Measurements from ENCODE around the gene RTKN2.

RTKN2 gene

GRCh38 chr10:62159351-62159750, 109.3 kb downstream of the RTKN2 start:
- Histone ChIP-seq H3K27ac (no peak overlapping the region), H3K4me3 (ENCODE audit: low read depth, low read length) (no peak overlapping the region), H3K36me3 (replicated peaks) (no peaks in the 10 kb centered on the region), H3K27me3 (replicated peaks) (no peaks in the 10 kb centered on the region)
- in situ Hi-C loops (cut with HindIII; ENCODE audit: low pct_ligation_motif_present, low sequenced_read_pairs): no loop called here
- no peak for DNase-seq
- no peak for TF ChIP-seq CTCF (IDR thresholded peaks at IDR 0.05; ENCODE audit: low read depth, low read length, missing control alignments)

- no peak overlapping the region for H3K4me3 ChIP-seq (ENCODE audit: low read depth, low read length)
- H3K27me3 ChIP-seq (replicated peaks): no peaks in the 10 kb centered on the region
- in situ Hi-C loops (cut with HindIII; ENCODE audit: low pct_ligation_motif_present, low sequenced_read_pairs): no loop called here
- H3K27ac ChIP-seq: no peak overlapping the region
- DNase-seq: no peak
- TF ChIP-seq CTCF (IDR thresholded peaks at IDR 0.05; ENCODE audit: low read depth, low read length, missing control alignments): no peak
- no peaks in the 10 kb centered on the region for H3K36me3 ChIP-seq (replicated peaks)
Observed at GRCh38 chr10:62157601-62158000, 111.0 kb downstream of the RTKN2 start.

GRCh38 chr10:62155054-62155680, 113.5 kb downstream of the RTKN2 start:
- DNase-seq: no peak
- TF ChIP-seq CTCF (IDR thresholded peaks at IDR 0.05; ENCODE audit: low read depth, low read length, missing control alignments): no peak
- in situ Hi-C loops (cut with HindIII; ENCODE audit: low pct_ligation_motif_present, low sequenced_read_pairs): no loop called here
- Histone ChIP-seq H3K4me3 (ENCODE audit: low read depth, low read length) (no peak overlapping the region), H3K27ac (no peak overlapping the region), H3K27me3 (replicated peaks) (no peaks in the 10 kb centered on the region), H3K36me3 (replicated peaks) (no peaks in the 10 kb centered on the region)

GRCh38 chr10:62154231-62154630, 114.4 kb downstream of the RTKN2 start:
- in situ Hi-C loops (cut with HindIII; ENCODE audit: low pct_ligation_motif_present, low sequenced_read_pairs): no loop called here
- no peaks in the 10 kb centered on the region for H3K27me3 ChIP-seq (replicated peaks)
- no peak for DNase-seq
- no peaks in the 10 kb centered on the region for H3K36me3 ChIP-seq (replicated peaks)
- no peak for TF ChIP-seq CTCF (IDR thresholded peaks at IDR 0.05; ENCODE audit: low read depth, low read length, missing control alignments)
- no peak overlapping the region for H3K4me3 ChIP-seq (ENCODE audit: low read depth, low read length)
- no peak overlapping the region for H3K27ac ChIP-seq

- peak; percentile 24 for DNase-seq
- no peak for TF ChIP-seq CTCF (IDR thresholded peaks at IDR 0.05; ENCODE audit: low read depth, low read length, missing control alignments)
- no peak overlapping the region for H3K27ac ChIP-seq
- in situ Hi-C loops (cut with HindIII; ENCODE audit: low pct_ligation_motif_present, low sequenced_read_pairs): no loop called here
- H3K27me3 ChIP-seq (replicated peaks): no peaks in the 10 kb centered on the region
- H3K4me3 ChIP-seq (ENCODE audit: low read depth, low read length): no peak overlapping the region
- H3K36me3 ChIP-seq (replicated peaks): no peaks in the 10 kb centered on the region
Observed at GRCh38 chr10:62153191-62153590, 115.5 kb downstream of the RTKN2 start.

GRCh38 chr10:62149621-62150020, 119.0 kb downstream of the RTKN2 start:
- Histone ChIP-seq H3K36me3 (replicated peaks) (no peaks in the 10 kb centered on the region), H3K27me3 (replicated peaks) (no peaks in the 10 kb centered on the region), H3K27ac (no peak overlapping the region), H3K4me3 (ENCODE audit: low read depth, low read length) (no peak overlapping the region)
- no peak for TF ChIP-seq CTCF (IDR thresholded peaks at IDR 0.05; ENCODE audit: low read depth, low read length, missing control alignments)
- no peak for DNase-seq
- in situ Hi-C loops (cut with HindIII; ENCODE audit: low pct_ligation_motif_present, low sequenced_read_pairs): no loop called here

Measured in brain microvascular endothelial cell (primary cell).